Stimulated activated CD8-positive, alpha-beta memory T cell treated with anti-CD3 and anti-CD28 coated beads, Interleukin-4, amount 100 ng/mL, for 4 hours (primary cell): Measurements from ENCODE around the gene TMEM255B.

Source experiments
- DNase-seq, 2 donors: peaks; one replicate each; pipeline ENCODE4 v3.0.0-alpha.2; 2020; ENCODE audit warnings: low read depth in 2 of 2, low spot score in 1 of 2

The TMEM255B gene

GRCh38 chr13:113846636-113847318 is 87.8 kb downstream of the TMEM255B start:
- DNase-seq = no peak

DNA sequence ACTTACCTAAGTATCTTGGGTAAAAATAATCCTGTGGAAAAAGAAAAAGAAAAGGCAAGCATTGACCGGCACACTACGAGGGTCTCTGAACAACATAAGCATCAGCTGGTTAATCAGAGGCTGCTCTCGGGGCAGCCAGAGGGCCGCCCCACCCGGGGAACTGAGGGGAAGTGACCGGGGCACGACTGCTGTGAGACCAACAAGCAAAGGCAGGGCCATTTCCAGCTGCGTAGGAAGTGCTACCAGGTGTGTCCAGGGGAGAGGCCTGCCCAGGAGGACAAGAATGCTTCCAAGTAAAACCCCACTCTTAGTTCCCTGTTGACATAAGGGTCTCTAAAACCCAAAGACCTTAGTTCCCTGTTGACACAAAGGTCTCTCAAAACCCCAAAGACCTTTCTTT is 89.0 kb downstream of the TMEM255B start:
- DNase-seq = no peak

DNA sequence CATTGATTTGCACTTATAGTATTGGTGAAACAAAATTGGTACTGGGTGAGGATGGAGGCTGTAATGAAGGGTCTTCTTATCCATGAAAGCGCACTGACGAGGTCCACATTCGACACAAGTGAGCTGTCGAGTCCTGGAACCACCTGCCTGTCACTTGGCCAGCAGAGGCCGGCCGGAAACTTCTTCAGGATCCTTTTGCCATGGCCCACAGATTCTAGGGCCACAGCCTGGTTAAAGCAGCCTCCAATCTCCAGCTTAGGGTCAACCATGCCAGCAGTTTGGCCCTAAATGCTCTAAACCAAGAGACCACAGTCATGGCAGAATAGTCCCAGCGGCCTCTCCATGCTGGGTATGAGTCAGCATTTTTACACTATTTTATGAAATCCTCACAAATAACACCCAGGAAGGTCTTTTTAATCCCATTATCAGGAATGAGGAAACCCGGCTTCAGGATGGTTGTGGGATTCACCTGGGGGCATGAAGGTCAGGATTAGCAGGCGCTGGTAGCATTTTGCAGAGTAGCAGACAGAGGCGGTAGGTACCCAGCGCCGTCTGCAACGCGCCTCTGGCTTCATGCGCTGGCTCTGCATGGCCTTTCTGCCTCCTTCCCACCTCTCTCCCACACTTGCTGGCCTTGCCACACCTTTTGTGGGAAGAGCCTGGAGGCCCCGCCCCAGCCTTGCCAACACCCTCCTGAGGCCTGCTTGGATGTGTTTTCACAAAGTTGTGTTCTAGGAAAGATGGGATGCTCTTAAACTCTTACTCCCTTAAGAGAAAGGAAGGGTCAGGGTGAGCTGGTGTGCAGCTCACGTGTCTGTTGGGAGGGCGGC is 89.6 kb downstream of the TMEM255B start:
- no peak for DNase-seq

- DNase-seq = no peak
These were observed 90.5 kb downstream of the TMEM255B start for GRCh38 chr13:113849546-113849945.

- no peak for DNase-seq
These were observed 91.1 kb downstream of the TMEM255B start for GRCh38 chr13:113849981-113850721.

- no peak for DNase-seq
These were observed 91.9 kb downstream of the TMEM255B start for GRCh38 chr13:113850722-113851479.

DNA sequence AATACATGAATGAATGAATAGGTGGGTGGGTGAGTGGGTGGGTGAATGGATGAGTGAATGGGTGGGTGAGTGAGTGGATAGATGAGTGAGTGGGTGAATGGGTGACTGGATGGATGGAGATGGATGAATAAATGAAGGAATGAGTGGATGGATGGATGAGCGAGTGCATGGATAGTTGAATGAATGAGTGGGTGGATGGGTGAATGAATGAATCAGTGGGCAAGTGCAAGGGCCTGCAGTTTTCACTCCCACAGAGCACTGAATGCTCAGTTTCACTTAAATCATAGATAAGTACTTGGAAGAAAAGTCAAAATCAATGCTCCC is 92.4 kb downstream of the TMEM255B start:
- DNase-seq = no peak

DNA sequence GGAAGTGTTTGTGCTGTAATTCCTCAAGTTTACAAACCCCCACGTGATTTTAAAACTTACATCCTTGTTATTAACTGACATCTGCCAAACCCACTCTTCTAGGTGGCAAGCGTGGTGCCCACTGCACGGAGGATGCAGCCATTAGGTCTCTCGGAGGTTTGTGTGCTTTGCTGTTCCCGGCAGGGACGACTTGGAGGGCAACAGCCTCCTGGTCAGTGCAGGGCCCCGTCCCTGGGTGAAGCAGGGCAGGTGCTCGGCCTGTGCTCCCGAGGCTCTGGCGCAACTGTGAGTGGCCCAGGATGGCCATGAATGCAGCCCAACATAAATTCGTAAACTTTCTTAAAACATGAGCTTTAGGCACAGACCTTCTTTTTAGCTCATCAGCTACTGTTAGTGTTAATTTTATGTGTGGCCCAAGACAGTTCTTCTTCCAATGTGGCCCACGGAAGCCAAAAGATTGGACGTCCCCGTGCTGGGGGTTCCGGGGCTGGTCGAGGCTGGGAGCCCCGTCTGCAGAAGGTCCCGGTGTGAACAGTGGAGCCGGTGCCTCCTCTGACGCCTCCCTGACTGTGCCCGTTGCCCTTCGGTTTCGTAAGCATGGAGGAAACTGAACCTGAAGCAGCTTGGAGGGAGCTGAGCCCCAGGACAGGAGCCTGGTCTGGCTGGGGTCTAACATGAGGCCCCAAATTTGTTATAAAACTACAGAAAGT is 93.0 kb downstream of the TMEM255B start:
- no peak for DNase-seq

- no peak for DNase-seq
These were observed 93.8 kb downstream of the TMEM255B start for GRCh38 chr13:113852536-113853517.

DNA sequence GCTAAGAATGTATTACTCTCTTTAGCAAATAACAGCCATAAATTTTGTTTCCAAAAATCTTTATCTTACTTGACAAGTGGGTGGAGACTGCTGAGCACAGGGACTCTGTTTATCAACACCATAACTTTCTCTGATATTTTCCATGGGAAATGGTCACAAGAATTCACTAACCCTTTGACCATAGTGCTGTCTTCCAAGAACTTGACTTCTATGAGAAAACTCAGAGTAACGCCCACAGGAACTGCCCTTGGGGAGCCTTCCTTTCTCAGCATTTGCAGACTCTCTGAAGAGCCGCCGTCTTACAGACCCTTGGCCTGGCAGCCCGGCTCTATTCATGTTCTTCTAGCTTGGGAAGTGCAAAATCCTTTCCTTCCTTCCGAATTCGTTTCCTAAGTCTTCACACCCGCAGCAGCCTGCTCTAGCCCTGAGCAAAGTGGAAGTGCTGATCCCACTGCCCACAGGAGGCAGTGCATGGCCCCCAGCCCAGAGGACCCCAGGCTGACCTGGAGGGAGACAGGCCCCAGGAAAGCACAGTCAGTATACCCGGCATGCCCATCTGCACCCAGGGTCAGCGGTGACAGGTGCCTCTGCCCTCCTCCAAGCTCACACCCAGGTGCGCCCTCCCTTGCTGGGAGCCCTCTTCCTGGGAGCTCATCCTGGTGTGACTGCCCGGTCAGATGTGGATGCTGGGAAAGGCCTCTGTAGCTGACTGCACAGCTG is 94.7 kb downstream of the TMEM255B start:
- no peak for DNase-seq

- DNase-seq = no peak
These were observed 95.4 kb downstream of the TMEM255B start for GRCh38 chr13:113854238-113855011.

GRCh38 chr13:113855012-113855921 is 96.2 kb downstream of the TMEM255B start:
- no peak for DNase-seq

- DNase-seq = no peak
These were observed 97.1 kb downstream of the TMEM255B start for GRCh38 chr13:113855931-113856715.

- DNase-seq = no peak
These were observed 97.7 kb downstream of the TMEM255B start for GRCh38 chr13:113856716-113857065.

GRCh38 chr13:113857531-113858195 is 98.6 kb downstream of the TMEM255B start:
- no peak for DNase-seq
